HepG2 (cell line): ENCODE measurements around the gene ERF. TPM values are rescaled to one million over a fixed set of nuclear protein-coding genes. Genes with fewer than 3 reads are reported as not detected.

Source experiments
- AHDC1 ChIP-seq: sonication (generic); formaldehyde crosslinking; IDR thresholded peaks from 2 replicates; pipeline ENCODE4 v1.5.1; 2020; ENCODE audit warnings: mild to moderate bottlenecking, missing genetic modification reagents, borderline replicate concordance
- ATF6 ChIP-seq: sonication (generic); formaldehyde crosslinking; conservative IDR thresholded peaks from 2 replicates; pipeline ENCODE4 v1.4.0; 2020; ENCODE audit warnings: missing genetic modification reagents
- CBX2 ChIP-seq, 2 experiments: fragments of 200-600 bp in 1 of 2; sonication (generic); formaldehyde crosslinking in 1 of 2; IDR thresholded peaks; 2 replicates each; pipeline versions ENCODE4 v1.7.0 to v1.8.1; 2018 to 2022; ENCODE audit warnings: low read depth in 2 of 2, low read length in 1 of 2, mild to moderate bottlenecking in 1 of 2, missing genetic modification reagents in 1 of 2
- CHD4 ChIP-seq: fragments of 200-600 bp; sonication (generic); IDR thresholded peaks from 2 replicates; pipeline ENCODE4 v1.7.0; 2017; ENCODE audit warnings: mild to moderate bottlenecking, low read length, borderline replicate concordance
- DRAP1 ChIP-seq: IDR thresholded peaks from 2 replicates; pipeline ENCODE4 v1.6.1; 2016; ENCODE audit warnings: missing genetic modification reagents, missing compliant biosample characterization
- NAIF1 ChIP-seq: sonication (generic); formaldehyde crosslinking; IDR thresholded peaks from 2 replicates; pipeline ENCODE4 v1.5.0; 2020; ENCODE audit warnings: mild to moderate bottlenecking, missing genetic modification reagents, borderline replicate concordance
- NPAS2 ChIP-seq: sonication (generic); formaldehyde crosslinking; IDR thresholded peaks from 2 replicates; pipeline ENCODE4 v1.8.0; 2022; ENCODE audit warnings: mild to moderate bottlenecking, missing genetic modification reagents, borderline replicate concordance
- PAF1 ChIP-seq: IDR thresholded peaks from 2 replicates; pipeline ENCODE4 v1.6.1; 2016; ENCODE audit warnings: missing genetic modification reagents, missing compliant biosample characterization
- PRDM10 ChIP-seq: sonication (generic); formaldehyde crosslinking; IDR thresholded peaks from 2 replicates; pipeline ENCODE4 v1.4.0; 2020; ENCODE audit warnings: low read depth, missing genetic modification reagents
- SP1 ChIP-seq, 2 experiments: fragments of 450-650 bp in 1 of 2; sonication (generic) in 1 of 2; formaldehyde crosslinking in 1 of 2; IDR thresholded peaks; 2 replicates each; pipeline versions ENCODE4 v1.4.0 to v1.6.1; 2016 to 2020; ENCODE audit warnings: missing genetic modification reagents in 1 of 2
- SYNCRIP ChIP-seq: fragments of 200-400 bp; formaldehyde crosslinking; IDR thresholded peaks from 2 replicates; pipeline ENCODE4 v1.6.1; 2018; ENCODE audit warnings: mild to moderate bottlenecking, low read depth, low read length; ENCODE audit not compliant: insufficient read depth
- ZFAT ChIP-seq: sonication (generic); formaldehyde crosslinking; conservative IDR thresholded peaks from 2 replicates; pipeline ENCODE4 v1.8.1; 2023; ENCODE audit warnings: missing genetic modification reagents, inconsistent platforms
- ZMYM2 ChIP-seq: sonication (generic); formaldehyde crosslinking; IDR thresholded peaks from 2 replicates; pipeline ENCODE4 v1.8.0; 2022; ENCODE audit warnings: mild to moderate bottlenecking, missing genetic modification reagents
- ZNF292 ChIP-seq: sonication (generic); formaldehyde crosslinking; IDR thresholded peaks from 2 replicates; pipeline ENCODE4 v1.8.1; 2022; ENCODE audit warnings: mild to moderate bottlenecking, low read depth, missing genetic modification reagents, borderline replicate concordance
- ZNF703 ChIP-seq: sonication (generic); formaldehyde crosslinking; IDR thresholded peaks from 2 replicates; pipeline ENCODE4 v1.5.1; 2020; ENCODE audit warnings: missing genetic modification reagents, mild to moderate bottlenecking, moderate library complexity, borderline replicate concordance
- ZNF713 ChIP-seq: sonication (generic); formaldehyde crosslinking; IDR thresholded peaks from 2 replicates; pipeline ENCODE4 v1.4.0; 2020; ENCODE audit warnings: mild to moderate bottlenecking, missing genetic modification reagents
- polyA plus RNA-seq, 8 experiments: library from polyadenylated mRNA; depleted of rRNA in 3 of 8; stranded (reverse) in 7 of 8; unstranded in 1 of 8; fragments of >200 nt; fragmentation: Illumina TruSeq in 4 of 8; extraction: Trizol in 4 of 8; gene quantifications; 2 replicates each; pipeline versions ENCODE4 v1.2.1 to v1.2.3, GENCODE V29; 2011 to 2016; ENCODE audit warnings: low read depth in 4 of 8, missing spikeins in 1 of 8, mixed read lengths in 1 of 8; ENCODE audit not compliant: insufficient read depth in 1 of 8
- total RNA-seq, 5 experiments: library from RNA; depleted of rRNA; stranded (reverse); fragments of >200 nt; fragmentation: Illumina TruSeq; extraction: Trizol; gene quantifications; 2 replicates each; pipeline ENCODE4 v1.2.3, GENCODE V29; 2016; ENCODE audit warnings: low read depth in 1 of 5

Gene ERF
- total and polyA plus RNA-seq, 2 of the 13 experiments (the other 11 are each of a cell fraction or from before 2014, with no cell fraction given) = 67.1 to 69.9 TPM

GRCh38 chr19:42268704-42269477 is 14.0 kb upstream of the ERF start, which contains the start of gene CIC (continued):
- no peak for TF ChIP-seq ATF6 (CRISPR knock-in tag)
- TF ChIP-seq ZNF713 (CRISPR knock-in tag) = no peak
- TF ChIP-seq ZNF292 = no peak
- TF ChIP-seq ZMYM2 (CRISPR knock-in tag) = no peak
- no peak for TF ChIP-seq PRDM10 (CRISPR knock-in tag)
- peak; percentile 4; the same call in 1 of the 2 replicates for TF ChIP-seq DRAP1 (CRISPR knock-in tag)
- TF ChIP-seq NPAS2 (CRISPR knock-in tag) = no peak
- peak; percentile 89 for TF ChIP-seq SP1 (IDR thresholded peaks at IDR 0.05)
- peak; percentile 94 for TF ChIP-seq SP1 (CRISPR knock-in tag; IDR thresholded peaks at IDR 0.05)
- no peak for TF ChIP-seq CHD4
- TF ChIP-seq NAIF1 (CRISPR knock-in tag) = no peak
- no peak for TF ChIP-seq ZFAT (CRISPR knock-in tag)
- no peak for TF ChIP-seq PAF1
- no peak for TF ChIP-seq CBX2 (IDR thresholded peaks at IDR 0.05; ENCODE audit: low read depth, low read length)
- TF ChIP-seq CBX2 (CRISPR knock-in tag; IDR thresholded peaks at IDR 0.05; ENCODE audit: low read depth) = no peak
- TF ChIP-seq ZNF703 (CRISPR knock-in tag) = no peak
- no peak for TF ChIP-seq SYNCRIP
- no peak for TF ChIP-seq AHDC1
